ENCODE measurements around the gene FMO3.

The FMO3 gene

GRCh38 chr1:171117085-171117484, 26.4 kb downstream of the FMO3 start:
- DNase-seq = no peak

- DNase-seq = no peak
Observed at GRCh38 chr1:171119648-171120047, 28.9 kb downstream of the FMO3 start.

GRCh38 chr1:171122299-171122698, 31.6 kb downstream of the FMO3 start:
- no peak for DNase-seq

- no peak for DNase-seq
Observed at GRCh38 chr1:171122893-171123292, 32.2 kb downstream of the FMO3 start.

GRCh38 chr1:171126504-171126903, 35.8 kb downstream of the FMO3 start:
- no peak for DNase-seq

GRCh38 chr1:171127099-171127498, 36.4 kb downstream of the FMO3 start:
- no peak for DNase-seq

GRCh38 chr1:171127501-171127900, 36.8 kb downstream of the FMO3 start:
- DNase-seq = no peak

- no peak for DNase-seq
Observed at GRCh38 chr1:171128463-171128862, 37.8 kb downstream of the FMO3 start.

GRCh38 chr1:171134204-171134923, 43.7 kb downstream of the FMO3 start:
- DNase-seq = no peak

- DNase-seq = no peak
Observed at GRCh38 chr1:171137580-171137979, 46.9 kb downstream of the FMO3 start.

GRCh38 chr1:171138980-171139379, 48.3 kb downstream of the FMO3 start:
- no peak for DNase-seq

GRCh38 chr1:171139890-171140289, 49.2 kb downstream of the FMO3 start:
- DNase-seq = no peak

GRCh38 chr1:171140401-171140800, 49.7 kb downstream of the FMO3 start:
- DNase-seq = no peak

- no peak for DNase-seq
Observed at GRCh38 chr1:171140956-171141687, 50.4 kb downstream of the FMO3 start.

- DNase-seq = no peak
Observed at GRCh38 chr1:171141688-171142415, 51.1 kb downstream of the FMO3 start.

GRCh38 chr1:171142416-171143385, 52.0 kb downstream of the FMO3 start:
- DNase-seq = no peak

- DNase-seq = no peak
Observed at GRCh38 chr1:171150156-171150555, 59.5 kb downstream of the FMO3 start.

- no peak for DNase-seq
Observed at GRCh38 chr1:171152549-171152948, 61.8 kb downstream of the FMO3 start.

GRCh38 chr1:171155484-171155883, 64.8 kb downstream of the FMO3 start:
- no peak for DNase-seq

- no peak for DNase-seq
Observed at GRCh38 chr1:171158096-171158495, 67.4 kb downstream of the FMO3 start.

- no peak for DNase-seq
Observed at GRCh38 chr1:171158551-171158950, 67.8 kb downstream of the FMO3 start.

GRCh38 chr1:171159148-171159547, 68.4 kb downstream of the FMO3 start:
- DNase-seq = no peak

GRCh38 chr1:171160211-171160610, 69.5 kb downstream of the FMO3 start:
- no peak for DNase-seq
